Transverse colon (tissue), 4 donors: ENCODE results near the gene ZNF804B.

Experiments
- CTCF ChIP-seq, 5 experiments: fragments of 200-600 bp in 3 of 5; fragments of 450-650 bp in 2 of 5; sonication (generic) in 3 of 5; IDR thresholded peaks; 1 replicate in 2 of 5; 2 replicates in 3 of 5; pipeline ENCODE4 v1.5.1; 2016 to 2017; ENCODE audit warnings: antibody characterized with exemption in 5 of 5, inconsistent platforms in 3 of 5, mild to moderate bottlenecking in 2 of 5, moderate library complexity in 1 of 5
- EP300 ChIP-seq: sonication (generic); formaldehyde crosslinking; IDR thresholded peaks from one replicate; pipeline ENCODE4 v1.6.1; 2017; ENCODE audit warnings: antibody characterized with exemption, low read depth
- POLR2A ChIP-seq: fragments of 450-650 bp; IDR thresholded peaks from one replicate; pipeline ENCODE4 v1.6.1; 2016; ENCODE audit warnings: antibody characterized with exemption, mild to moderate bottlenecking, moderate library complexity
- POLR2AphosphoS5 ChIP-seq, 3 donors: sonication (generic); formaldehyde crosslinking; IDR thresholded peaks; one replicate each; pipeline ENCODE4 v1.6.1; 2016; ENCODE audit warnings: antibody characterized with exemption in 3 of 3

GRCh38 chr7:89160107-89160506 is 400.6 kb downstream of the ZNF804B start:
- TF ChIP-seq CTCF (IDR thresholded peaks at IDR 0.05), result no peak
- no peak for TF ChIP-seq POLR2A
- TF ChIP-seq EP300, result no peak
- no peak for TF ChIP-seq POLR2AphosphoS5 (IDR thresholded peaks at IDR 0.05)
